ENCODE results near the gene TGM4. TPM values are rescaled to one million over a fixed set of nuclear protein-coding genes. Genes with fewer than 3 reads are reported as not detected.

Gene TGM4
- total RNA-seq, 1 experiment from 2014 or later: 0.61 TPM

DNA sequence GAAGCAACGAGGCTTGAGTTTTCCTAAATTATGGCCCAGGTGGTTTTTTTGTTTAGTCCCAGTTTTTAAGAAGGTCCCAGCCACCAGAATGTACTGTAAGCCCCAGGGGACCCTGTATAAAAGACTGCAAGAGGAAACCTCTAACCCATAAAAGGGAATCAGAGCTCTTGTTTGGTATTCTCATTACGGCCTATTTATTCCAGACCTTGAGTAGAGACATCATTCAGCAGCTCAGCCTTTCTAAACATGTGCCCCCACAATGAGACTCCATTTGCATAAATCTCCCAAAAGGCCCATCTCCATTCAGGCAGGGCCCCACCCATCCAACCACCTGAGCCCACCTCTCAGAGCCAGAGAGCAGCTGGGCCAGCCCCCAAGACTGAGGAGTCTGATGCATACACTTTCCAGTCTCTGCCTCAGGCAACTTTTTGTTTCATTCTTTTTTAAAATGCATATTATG is 75.9 kb downstream of the TGM4 start:
- Histone ChIP-seq H4K20me1 (ENCODE audit: insufficient read depth) (peaks cover 8% of the 10 kb centered on the region; the same call in 1 of the 2 replicates), H3F3A (ENCODE audit: insufficient read depth, low read depth) (peaks cover 10% of the 10 kb centered on the region), H3K27ac (no peak overlapping the region), H3K36me3 (ENCODE audit: low read depth) (peaks cover 13% of the 10 kb centered on the region), H3K4me1 (replicated peaks; ENCODE audit: insufficient read depth) (peaks cover 16% of the 10 kb centered on the region), H3K4me3 (no peak overlapping the region), H3K27me3 (ENCODE audit: insufficient read depth, low read depth) (no peaks in the 10 kb centered on the region), H3K9me2 (ENCODE audit: insufficient read depth) (no peaks in the 10 kb centered on the region), H3K9me3 (ENCODE audit: insufficient read depth, low read depth) (no peaks in the 10 kb centered on the region), H3K4me2 (no peak overlapping the region), H3K79me2 (ENCODE audit: low read depth) (peaks cover 51% of the 10 kb centered on the region), H2AFZ (no peak overlapping the region)
- no peak for TF ChIP-seq EZH2 (IDR thresholded peaks at IDR 0.05; ENCODE audit: low read depth)
- TF ChIP-seq, protein P1, sequence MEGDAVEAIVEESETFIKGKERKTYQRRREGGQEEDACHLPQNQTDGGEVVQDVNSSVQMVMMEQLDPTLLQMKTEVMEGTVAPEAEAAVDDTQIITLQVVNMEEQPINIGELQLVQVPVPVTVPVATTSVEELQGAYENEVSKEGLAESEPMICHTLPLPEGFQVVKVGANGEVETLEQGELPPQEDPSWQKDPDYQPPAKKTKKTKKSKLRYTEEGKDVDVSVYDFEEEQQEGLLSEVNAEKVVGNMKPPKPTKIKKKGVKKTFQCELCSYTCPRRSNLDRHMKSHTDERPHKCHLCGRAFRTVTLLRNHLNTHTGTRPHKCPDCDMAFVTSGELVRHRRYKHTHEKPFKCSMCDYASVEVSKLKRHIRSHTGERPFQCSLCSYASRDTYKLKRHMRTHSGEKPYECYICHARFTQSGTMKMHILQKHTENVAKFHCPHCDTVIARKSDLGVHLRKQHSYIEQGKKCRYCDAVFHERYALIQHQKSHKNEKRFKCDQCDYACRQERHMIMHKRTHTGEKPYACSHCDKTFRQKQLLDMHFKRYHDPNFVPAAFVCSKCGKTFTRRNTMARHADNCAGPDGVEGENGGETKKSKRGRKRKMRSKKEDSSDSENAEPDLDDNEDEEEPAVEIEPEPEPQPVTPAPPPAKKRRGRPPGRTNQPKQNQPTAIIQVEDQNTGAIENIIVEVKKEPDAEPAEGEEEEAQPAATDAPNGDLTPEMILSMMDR (conservative IDR thresholded peaks at IDR 0.05): no peak
- DNase-seq: no peak
- CTCF ChIA-PET: no interaction called here
- POLR2A ChIA-PET (ENCODE audit: unreplicated experiment): interaction anchor here (0.6 kb wide), 1 partner anchor 9 kb away, joined by 5 read pairs; no protein-coding TSS in a partner anchor
- intact Hi-C loops (cut with micrococcal nuclease; ENCODE audit: unreplicated experiment): no loop called here
- BruUV-seq (replicated peaks): no TSS peak

DNA sequence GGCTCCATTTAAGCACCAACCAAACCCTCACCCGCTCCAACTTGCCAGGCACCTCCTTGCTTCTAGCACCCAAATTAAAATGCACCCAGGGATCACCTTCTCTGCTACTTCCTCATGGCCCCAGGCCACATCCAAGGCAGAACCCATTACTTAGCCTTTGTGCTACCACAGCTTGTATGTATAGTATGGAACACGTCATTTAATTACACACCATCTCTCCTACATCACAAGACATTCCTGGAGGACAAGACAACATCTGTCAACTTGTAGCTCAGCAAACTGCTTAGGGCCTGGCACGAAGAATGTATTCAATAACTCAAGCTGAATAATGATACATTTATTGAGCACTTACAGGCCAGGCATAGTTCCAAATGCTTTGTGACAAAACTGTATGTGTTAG is 78.3 kb downstream of the TGM4 start:
- Histone ChIP-seq H3K4me2 (no peak overlapping the region), H3K36me3 (ENCODE audit: low read depth) (peaks cover 13% of the 10 kb centered on the region), H2AFZ (no peak overlapping the region), H4K20me1 (ENCODE audit: insufficient read depth) (peaks cover 8% of the 10 kb centered on the region; the same call in 1 of the 2 replicates), H3F3A (ENCODE audit: insufficient read depth, low read depth) (peaks cover 20% of the 10 kb centered on the region), H3K9me3 (ENCODE audit: insufficient read depth, low read depth) (no peaks in the 10 kb centered on the region), H3K9me2 (ENCODE audit: insufficient read depth) (no peaks in the 10 kb centered on the region), H3K79me2 (ENCODE audit: low read depth) (peaks cover 63% of the 10 kb centered on the region), H3K27me3 (ENCODE audit: insufficient read depth, low read depth) (no peaks in the 10 kb centered on the region), H3K4me1 (replicated peaks; ENCODE audit: insufficient read depth) (peaks cover 35% of the 10 kb centered on the region), H3K27ac (no peak overlapping the region), H3K4me3 (no peak overlapping the region)
- no TSS peak for BruUV-seq (replicated peaks)
- ChIA-PET POLR2A (ENCODE audit: unreplicated experiment) (no interaction called here), CTCF (no interaction called here)
- TF ChIP-seq, protein P1 (conservative IDR thresholded peaks at IDR 0.05): no peak
- no peak for TF ChIP-seq EZH2 (IDR thresholded peaks at IDR 0.05; ENCODE audit: low read depth)
- no peak for DNase-seq
- intact Hi-C loops (cut with micrococcal nuclease; ENCODE audit: unreplicated experiment): no loop called here

DNA sequence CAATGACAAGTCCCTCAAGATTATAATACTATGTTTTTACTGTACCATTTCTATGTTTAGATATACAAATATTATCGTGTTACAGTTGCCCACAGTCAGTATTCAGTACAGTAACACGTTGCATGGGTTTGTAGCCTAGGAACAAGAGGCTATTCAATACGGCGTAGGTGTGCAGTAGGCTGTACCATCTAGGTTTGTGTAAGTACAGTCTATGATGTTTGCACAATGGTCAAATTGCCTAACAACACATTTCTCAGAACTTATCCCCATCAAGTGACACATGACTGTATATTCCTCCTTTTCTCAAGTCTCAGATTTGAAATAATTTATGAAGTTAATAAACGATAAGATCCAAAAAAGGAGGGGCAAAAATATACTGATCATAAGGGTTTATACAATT is 79.9 kb downstream of the TGM4 start:
- TF ChIP-seq EZH2 (IDR thresholded peaks at IDR 0.05; ENCODE audit: low read depth): no peak
- TF ChIP-seq, protein P1 (conservative IDR thresholded peaks at IDR 0.05): no peak
- H3K27ac ChIP-seq: peak overlapping the region; percentile 46
- H2AFZ ChIP-seq: no peak overlapping the region
- H3K9me2 ChIP-seq (ENCODE audit: insufficient read depth): no peaks in the 10 kb centered on the region
- H3K4me1 ChIP-seq (replicated peaks; ENCODE audit: insufficient read depth): peaks cover 41% of the 10 kb centered on the region
- peaks cover 71% of the 10 kb centered on the region for H3K79me2 ChIP-seq (ENCODE audit: low read depth)
- peaks cover 13% of the 10 kb centered on the region for H3K36me3 ChIP-seq (ENCODE audit: low read depth)
- intact Hi-C loops (cut with micrococcal nuclease; ENCODE audit: unreplicated experiment): no loop called here
- no peak overlapping the region for H3K4me3 ChIP-seq
- POLR2A ChIA-PET (ENCODE audit: unreplicated experiment): no interaction called here
- peak overlapping the region; percentile 37 for H3K4me2 ChIP-seq
- no peaks in the 10 kb centered on the region for H3K9me3 ChIP-seq (ENCODE audit: insufficient read depth, low read depth)
- peaks cover 20% of the 10 kb centered on the region for H3F3A ChIP-seq (ENCODE audit: insufficient read depth, low read depth)
- H4K20me1 ChIP-seq (ENCODE audit: insufficient read depth): 0 out of 2 replicates have a peak, but pooled peaks cover 4% of the 10 kb centered on the region
- no TSS peak for BruUV-seq (replicated peaks)
- no peaks in the 10 kb centered on the region for H3K27me3 ChIP-seq (ENCODE audit: insufficient read depth, low read depth)
- CTCF ChIA-PET: no interaction called here
- DNase-seq: no peak
